MM.1S (cell line): Measurements from ENCODE around the gene CAMK2A.

ENCODE experiments used
- CTCF ChIP-seq: fragments of 300-600 bp; sonication (generic); IDR thresholded peaks from 2 replicates; pipeline ENCODE4 v1.5.1; 2016; ENCODE audit warnings: antibody characterized with exemption, low read length, mixed read lengths
- EZH2 ChIP-seq: fragments of 300-600 bp; sonication (generic); optimal IDR thresholded peaks from 2 replicates; pipeline ENCODE3; 2017; ENCODE audit warnings: low read depth, mild to moderate bottlenecking, antibody characterized with exemption, low read length, mixed read lengths

GRCh38 chr5:150266871-150267291 is 22.7 kb downstream of the CAMK2A start:
- no peak for TF ChIP-seq CTCF
- TF ChIP-seq EZH2: no peak
